Skeletal muscle cell (primary cell): ENCODE data around the gene YIPF6.

Experiments
- DNase-seq: peaks from one replicate; pipeline ENCODE4 v3.0.0-alpha.2; 2010; ENCODE audit warnings: low read depth
- H3K4me3 ChIP-seq: 2 replicates; pipeline ENCODE4 v1.5.1; 2011; ENCODE audit warnings: low read depth, mild to moderate bottlenecking, control low read depth, low read length, moderate library complexity

The YIPF6 gene

DNA sequence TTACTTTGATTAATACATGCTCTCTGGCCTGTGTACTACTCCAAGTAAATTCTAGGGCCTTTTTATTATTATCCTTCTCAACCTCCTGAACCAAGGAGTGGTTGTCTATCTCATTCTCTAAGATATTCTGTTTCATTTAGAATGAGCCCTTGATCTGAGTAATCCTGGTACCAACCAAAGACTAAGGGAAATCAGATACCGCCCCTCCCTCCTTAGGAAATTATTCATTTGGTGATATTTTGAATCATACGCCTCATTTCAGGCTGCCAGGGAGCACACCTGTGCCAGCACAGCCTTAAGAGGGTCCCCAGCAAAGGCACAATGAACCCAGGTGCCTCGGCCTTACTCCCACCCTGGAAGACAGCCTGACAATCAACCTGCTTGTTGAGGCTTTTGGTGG is 75.4 kb downstream of the YIPF6 start:
- DNase-seq, result no peak
- H3K4me3 ChIP-seq, result no peak overlapping the region

DNA sequence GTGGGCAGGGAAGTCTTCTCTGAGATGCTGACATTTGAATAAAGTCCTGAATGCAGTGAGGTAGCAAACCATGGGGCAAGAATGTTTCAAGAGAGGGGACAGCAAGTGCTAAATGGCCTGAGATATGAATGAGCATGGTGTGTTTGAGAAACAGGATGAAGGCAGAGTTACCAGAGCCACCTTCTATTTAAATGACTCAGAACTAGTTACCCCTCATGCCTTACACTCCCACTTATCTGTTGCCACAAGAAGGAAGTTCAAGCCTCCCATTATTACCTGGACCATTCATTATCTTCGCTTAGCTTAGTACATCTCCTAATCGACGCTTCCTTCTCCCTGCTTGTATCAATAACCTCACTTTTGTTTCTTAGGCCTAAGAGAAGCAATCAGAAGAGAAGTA is 81.0 kb downstream of the YIPF6 start:
- H3K4me3 ChIP-seq, result no peak overlapping the region
- DNase-seq, result no peak

DNA sequence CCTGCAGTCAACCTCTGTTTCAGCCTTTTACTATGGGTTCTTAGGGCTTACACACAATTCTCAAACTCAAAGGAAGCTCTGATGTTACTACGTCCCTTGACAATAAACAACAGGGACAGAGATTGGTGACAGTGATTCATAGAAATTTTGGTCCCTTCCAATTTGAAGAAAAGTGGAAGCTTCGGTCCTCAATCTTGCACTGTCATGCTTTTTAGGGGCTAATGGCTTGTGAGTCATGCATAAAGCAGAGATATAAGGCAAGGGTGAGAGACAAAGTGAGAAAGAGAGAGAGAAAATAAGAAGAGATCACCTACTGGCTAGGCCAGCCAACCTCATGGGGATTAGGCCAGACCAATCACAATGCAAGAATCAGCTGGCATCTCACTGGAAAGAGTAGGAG is 85.4 kb downstream of the YIPF6 start:
- DNase-seq, result no peak
- H3K4me3 ChIP-seq, result no peak overlapping the region
